Germinal center (tissue), 1 donor: ENCODE measurements around the gene SRGAP1.
"Not testable (repeated sequence)": the region's sequence is repeated elsewhere in the genome, so short reads cannot be mapped to it uniquely, and the experiment has no call there.

Experiments
- DNase-seq: peaks from one replicate; pipeline ENCODE4 v3.0.0; 2012; ENCODE audit warnings: mixed read lengths, low spot score

Gene SRGAP1

DNA sequence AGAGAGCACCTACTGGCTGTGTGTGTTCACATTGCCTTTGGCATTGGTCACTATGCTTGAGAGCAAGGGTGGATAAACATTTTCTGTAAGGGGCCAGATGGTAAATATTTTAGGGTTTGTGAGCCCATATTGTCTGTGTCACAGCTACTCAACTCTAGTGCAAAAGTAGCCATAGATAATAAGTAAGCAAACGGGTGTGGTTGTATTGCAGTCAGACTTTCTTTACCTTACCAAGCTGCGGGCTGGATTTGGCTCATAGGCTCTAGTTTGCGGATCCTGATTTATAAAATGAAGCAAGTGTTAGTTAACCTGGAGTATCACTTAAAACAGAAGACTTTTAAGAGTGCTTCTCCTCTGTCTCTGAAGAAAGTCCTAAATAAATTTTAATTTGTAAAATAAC, 208.6 kb downstream of the SRGAP1 start:
- no peak for DNase-seq

GRCh38 chr12:64054079-64054520, 209.6 kb downstream of the SRGAP1 start:
- DNase-seq: no peak

GRCh38 chr12:64056741-64057140, 212.2 kb downstream of the SRGAP1 start:
- DNase-seq: no peak

- DNase-seq: no peak
Measured at GRCh38 chr12:64057706-64058105, 213.2 kb downstream of the SRGAP1 start.

- DNase-seq: no peak
Measured at GRCh38 chr12:64058541-64059265, 214.2 kb downstream of the SRGAP1 start.

DNA sequence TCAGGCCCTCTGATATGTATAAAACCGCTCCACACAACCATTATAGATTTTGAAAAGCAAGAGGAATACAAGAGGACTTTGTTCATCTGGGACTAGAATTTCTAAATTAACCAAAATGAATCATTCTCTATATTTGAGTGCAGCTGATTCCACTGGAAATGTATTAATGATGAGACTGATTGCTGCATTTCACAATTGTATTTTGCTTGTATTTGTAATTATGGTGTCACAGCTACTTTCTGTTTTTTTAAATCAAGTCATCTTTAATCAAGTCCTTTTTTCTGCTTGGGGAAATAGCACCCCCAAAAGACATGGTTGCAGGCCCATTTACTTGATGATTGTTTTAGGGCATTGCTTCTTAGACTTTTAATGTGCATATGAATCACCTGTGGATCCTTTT, 215.2 kb downstream of the SRGAP1 start:
- no peak for DNase-seq

- no peak for DNase-seq
Measured at GRCh38 chr12:64061868-64062375, 217.4 kb downstream of the SRGAP1 start.

GRCh38 chr12:64063121-64063520, 218.6 kb downstream of the SRGAP1 start:
- DNase-seq: no peak

DNA sequence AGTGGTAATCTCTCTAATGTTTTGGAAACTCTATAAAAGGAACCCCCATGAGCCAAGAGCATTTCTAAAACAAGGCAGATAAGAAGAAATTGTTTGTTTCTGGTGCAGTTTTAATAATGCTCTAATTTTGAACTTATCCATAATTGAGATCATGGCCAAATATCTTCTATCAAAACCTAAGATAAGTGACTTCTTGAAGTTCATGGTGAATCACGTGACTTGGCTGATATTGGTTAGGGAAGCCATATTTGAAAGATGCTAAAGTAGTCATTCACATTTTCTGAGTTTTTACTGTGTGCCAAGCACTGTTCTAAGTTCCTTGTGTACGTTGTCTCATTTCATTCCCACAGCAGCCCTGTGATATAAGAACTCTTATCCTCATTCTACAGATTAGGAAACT, 219.7 kb downstream of the SRGAP1 start:
- DNase-seq: no peak

- no peak for DNase-seq
Measured at GRCh38 chr12:64064706-64065105, 220.2 kb downstream of the SRGAP1 start.

GRCh38 chr12:64065881-64066451, 221.5 kb downstream of the SRGAP1 start:
- DNase-seq: no peak

GRCh38 chr12:64066776-64067175, 222.3 kb downstream of the SRGAP1 start:
- no peak for DNase-seq

GRCh38 chr12:64070454-64070853, 226.0 kb downstream of the SRGAP1 start:
- no peak for DNase-seq

DNA sequence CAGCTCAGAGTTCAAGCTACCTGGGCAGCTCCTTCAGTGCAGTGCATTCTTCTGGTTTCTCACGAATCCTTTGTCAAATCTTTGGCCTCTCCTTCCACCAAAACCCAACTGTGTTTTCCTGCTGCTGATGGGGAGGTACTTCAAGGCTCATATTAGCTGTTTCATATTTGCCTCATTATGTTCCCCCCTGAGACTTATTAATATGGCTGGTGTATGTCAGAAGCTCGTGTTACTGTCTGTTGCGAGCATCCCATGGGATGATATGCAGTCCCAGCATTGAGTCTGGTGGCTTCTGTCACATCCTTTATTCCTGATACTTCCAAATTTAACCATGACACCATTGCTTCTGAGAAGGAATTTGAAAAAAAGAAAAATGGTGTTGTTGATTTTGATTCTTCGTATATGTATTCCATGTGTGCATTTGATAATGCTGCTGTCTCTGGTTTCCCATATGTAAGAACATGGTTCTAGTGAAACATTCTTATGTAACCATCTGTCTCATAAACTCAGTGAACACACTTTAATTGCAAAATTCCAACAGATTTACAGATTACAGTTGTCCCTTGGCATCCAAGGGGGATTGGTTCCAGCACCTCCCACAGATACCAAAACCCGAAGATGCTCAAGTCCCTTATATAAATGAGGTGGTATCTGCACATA, 228.5 kb downstream of the SRGAP1 start:
- no peak for DNase-seq

DNA sequence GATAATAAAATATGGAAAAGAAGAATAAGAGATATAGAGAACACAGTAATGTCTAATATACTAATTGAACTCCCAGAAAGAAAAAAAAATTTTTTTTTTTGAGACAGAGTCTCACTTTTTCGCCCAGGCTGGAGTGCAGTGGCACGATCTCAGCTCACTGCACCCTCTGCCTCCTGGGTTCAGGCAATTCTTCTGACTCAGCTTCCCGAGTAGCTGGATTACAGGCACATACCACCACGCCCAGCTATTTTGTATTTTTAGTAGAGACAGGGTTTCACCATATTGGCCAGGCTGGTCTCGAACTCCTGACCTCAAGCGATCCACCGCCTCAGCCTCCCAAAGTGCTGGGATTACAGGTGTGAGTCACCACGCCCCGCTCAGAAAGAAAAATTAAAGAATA, 232.1 kb downstream of the SRGAP1 start:
- not testable (repeated sequence) for DNase-seq

- no peak for DNase-seq
Measured at GRCh38 chr12:64077922-64078321, 233.4 kb downstream of the SRGAP1 start.

DNA sequence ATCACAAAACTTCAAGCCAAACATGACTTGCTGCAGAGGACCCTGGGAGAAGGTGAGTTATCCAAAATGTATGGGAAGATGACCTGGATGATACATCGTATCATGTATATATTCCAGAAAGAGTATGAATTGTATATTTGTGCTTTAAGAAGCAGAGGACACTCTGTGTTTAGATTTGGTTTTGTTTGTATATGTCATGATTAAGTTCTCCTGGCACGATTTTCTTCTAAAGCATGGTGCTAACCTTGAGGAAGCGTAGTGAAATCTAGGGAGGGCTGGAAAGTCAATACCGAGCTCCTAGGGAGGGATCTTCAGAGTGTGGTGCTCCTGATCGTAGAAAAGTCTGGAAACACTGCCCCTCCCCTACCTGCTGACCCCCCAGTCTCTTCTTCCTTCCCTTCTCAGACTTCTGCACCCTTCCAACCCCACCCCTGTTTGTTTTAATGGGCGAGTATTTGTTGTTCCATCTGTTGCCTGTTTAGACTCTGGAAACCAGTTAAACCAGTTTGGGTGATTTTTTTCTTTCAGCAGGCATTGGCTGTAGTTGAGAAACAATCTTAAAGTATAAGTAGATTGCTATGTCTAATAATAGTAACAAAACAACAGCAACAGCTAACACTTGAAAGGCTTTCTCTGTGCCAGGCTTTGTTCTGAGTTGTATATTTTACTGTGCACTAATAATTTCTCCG, 236.0 kb downstream of the SRGAP1 start:
- DNase-seq: no peak

DNA sequence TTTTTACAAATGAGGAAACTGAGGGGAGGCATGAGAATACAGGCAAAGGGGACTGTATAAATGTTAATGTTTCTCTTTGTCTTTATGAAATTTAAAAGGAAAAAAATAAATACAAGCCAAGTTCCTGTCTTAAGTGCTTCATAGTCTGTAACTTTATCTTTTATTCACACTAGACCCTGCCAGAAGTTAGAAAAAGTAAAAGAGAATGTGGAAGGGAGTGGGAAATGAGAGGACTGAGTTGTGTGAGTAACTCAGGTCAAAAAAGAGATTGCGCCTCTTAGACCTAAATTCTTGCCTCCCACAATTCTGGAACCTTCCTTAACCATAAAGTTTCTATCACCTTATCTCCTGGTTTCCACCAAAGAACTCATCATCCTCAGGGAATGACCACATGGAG, 236.5 kb downstream of the SRGAP1 start:
- DNase-seq: no peak

- DNase-seq: no peak
Measured at GRCh38 chr12:64082116-64082515, 237.6 kb downstream of the SRGAP1 start.

GRCh38 chr12:64082866-64083268, 238.4 kb downstream of the SRGAP1 start:
- DNase-seq: no peak

DNA sequence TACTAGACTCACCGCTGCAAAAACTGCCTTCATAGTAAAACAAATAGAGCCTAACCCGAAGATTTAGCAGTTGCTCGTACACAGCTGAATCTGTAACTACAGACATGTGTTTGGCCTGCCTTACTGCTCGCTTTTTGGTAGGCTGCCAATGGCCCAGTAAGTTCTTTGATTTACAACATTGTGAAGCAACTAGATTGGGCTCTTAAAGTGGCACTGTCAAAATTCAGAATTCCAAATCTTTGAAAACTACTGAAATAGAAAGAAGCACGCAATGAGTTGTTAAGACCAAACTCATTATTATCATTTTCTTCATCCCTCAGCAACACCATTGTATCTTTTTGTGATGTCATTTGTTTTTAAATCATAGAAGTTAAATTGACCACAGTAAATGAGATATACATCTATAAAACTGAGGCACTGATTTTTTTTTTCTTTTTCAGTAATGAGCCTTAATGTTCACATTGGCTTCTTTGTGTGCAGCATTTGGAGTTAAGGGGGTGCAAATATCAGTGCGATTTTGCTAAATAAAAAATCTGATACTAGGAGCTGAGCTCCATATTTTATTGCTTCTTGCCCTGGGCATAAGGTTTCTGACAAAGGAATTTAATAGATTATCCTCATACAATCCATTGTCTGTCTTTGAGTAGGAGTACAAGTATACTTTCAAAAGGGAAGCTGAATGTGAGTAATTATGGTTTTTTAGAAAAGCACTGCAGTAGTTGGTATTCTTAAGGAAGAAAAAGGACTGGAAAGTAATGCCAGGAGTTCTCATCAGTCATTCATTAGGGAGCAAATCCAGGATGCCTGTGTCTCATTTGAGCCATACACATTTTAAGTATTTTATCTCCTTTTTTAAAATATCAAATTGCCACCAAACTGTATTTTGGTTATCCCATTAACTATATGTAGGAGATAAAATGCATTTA, 239.0 kb downstream of the SRGAP1 start:
- no peak for DNase-seq

- no peak for DNase-seq
Measured at GRCh38 chr12:64085154-64085553, 240.7 kb downstream of the SRGAP1 start.
